ENCODE data around the gene SYT11. TPM values are rescaled to one million over a fixed set of nuclear protein-coding genes. Genes with fewer than 3 reads are reported as not detected.
A peak's percentile ranks its signal among the peaks of the same experiment; 100 is the strongest.
"Not testable (repeated sequence)": the region's sequence is repeated elsewhere in the genome, so short reads cannot be mapped to it uniquely, and the experiment has no call there.

The SYT11 gene
- polyA plus RNA-seq (ENCODE audit: insufficient read length in 12 of 12): 100 to 1,000 TPM in 1 of 12 donors, 10 to 100 TPM in 11; 13.6 to 133 (median 16.9) TPM
- long read RNA-seq, donor 1, full-length matches to known transcripts: 3 of 27 reads
- long read RNA-seq, donor 1, partial matches to known transcripts: 24 of 27 reads
- long read RNA-seq, donor 1, other reads (novel, unspliced or antisense): 0 of 27 reads
- long read RNA-seq, donor 2: 0 reads
- long read RNA-seq, donor 3, partial matches to known transcripts: 7 of 7 reads
- long read RNA-seq, donor 3, other reads (novel, unspliced or antisense): 0 of 7 reads
- long read RNA-seq, donor 4: 0 reads
- long read RNA-seq, donor 5, full-length matches to known transcripts: 2 of 2 reads
- long read RNA-seq, donor 5, partial matches to known transcripts: 0 of 2 reads
- long read RNA-seq, donor 5, other reads (novel, unspliced or antisense): 0 of 2 reads
- long read RNA-seq, donor 6, full-length matches to known transcripts: 1 of 9 reads
- long read RNA-seq, donor 6, partial matches to known transcripts: 8 of 9 reads
- long read RNA-seq, donor 6, other reads (novel, unspliced or antisense): 0 of 9 reads
- long read RNA-seq, donor 7, full-length matches to known transcripts: 1 of 1 reads
- long read RNA-seq, donor 7, partial matches to known transcripts: 0 of 1 reads
- long read RNA-seq, donor 7, other reads (novel, unspliced or antisense): 0 of 1 reads
- long read RNA-seq, donor 8, full-length matches to known transcripts: 3 of 3 reads
- long read RNA-seq, donor 8, partial matches to known transcripts: 0 of 3 reads
- long read RNA-seq, donor 8, other reads (novel, unspliced or antisense): 0 of 3 reads
- long read RNA-seq, donor 9, full-length matches to known transcripts: 3 of 3 reads
- long read RNA-seq, donor 9, partial matches to known transcripts: 0 of 3 reads
- long read RNA-seq, donor 9, other reads (novel, unspliced or antisense): 0 of 3 reads
- long read RNA-seq, donor 10, full-length matches to known transcripts: 1 of 1 reads
- long read RNA-seq, donor 10, partial matches to known transcripts: 0 of 1 reads
- long read RNA-seq, donor 10, other reads (novel, unspliced or antisense): 0 of 1 reads
- long read RNA-seq, donor 11, full-length matches to known transcripts: 3 of 3 reads
- long read RNA-seq, donor 11, partial matches to known transcripts: 0 of 3 reads
- long read RNA-seq, donor 11, other reads (novel, unspliced or antisense): 0 of 3 reads

- peak; percentile 98 for DNase-seq
These were observed at the start of gene SYT11 for GRCh38 chr1:155859234-155859829. Gene SYT11 (plus strand): TSS chr1:155859567. CDS start chr1:155859762, 195 bp downstream.

GRCh38 chr1:155812878-155813277 lies 46.5 kb upstream of the SYT11 start:
- no peak for DNase-seq

- no peak for DNase-seq
These were observed 45.7 kb upstream of the SYT11 start for GRCh38 chr1:155813672-155814071.

- DNase-seq: no peak
These were observed 43.0 kb upstream of the SYT11 start for GRCh38 chr1:155816351-155816750.

GRCh38 chr1:155827450-155827849 lies 31.9 kb upstream of the SYT11 start:
- no peak for DNase-seq

- DNase-seq: no peak
These were observed 27.9 kb upstream of the SYT11 start for GRCh38 chr1:155831279-155831976.

- DNase-seq: no peak
These were observed 25.6 kb upstream of the SYT11 start for GRCh38 chr1:155833665-155834295.

- DNase-seq: no peak
These were observed 25.0 kb upstream of the SYT11 start for GRCh38 chr1:155834296-155834926.

- DNase-seq: not testable (repeated sequence)
These were observed 24.4 kb upstream of the SYT11 start for GRCh38 chr1:155834927-155835399.

GRCh38 chr1:155835548-155835947 lies 23.8 kb upstream of the SYT11 start:
- DNase-seq: no peak

- no peak for DNase-seq
These were observed 19.0 kb upstream of the SYT11 start for GRCh38 chr1:155840386-155840785.

GRCh38 chr1:155844860-155845421 lies 14.4 kb upstream of the SYT11 start:
- no peak for DNase-seq

GRCh38 chr1:155847823-155848529 lies 11.4 kb upstream of the SYT11 start:
- DNase-seq: no peak

- DNase-seq: no peak
These were observed 9.0 kb upstream of the SYT11 start for GRCh38 chr1:155850345-155850744.

GRCh38 chr1:155856257-155856974 lies 3.0 kb upstream of the SYT11 start:
- no peak for DNase-seq

- DNase-seq: peak; percentile 95
These were observed 2.1 kb upstream of the SYT11 start, which contains the start of gene GON4L for GRCh38 chr1:155856975-155857930. Gene GON4L (minus strand): TSS chr1:155857214. CDS start chr1:155853780, 3,434 bp downstream.

- no peak for DNase-seq
These were observed 550 bp upstream of the SYT11 start for GRCh38 chr1:155858800-155859233.
